ENCODE data around the gene PAEP. TPM values are rescaled to one million over a fixed set of nuclear protein-coding genes. Genes with fewer than 3 reads are reported as not detected.

The PAEP gene
- total and polyA plus RNA-seq, 4 donors = not detected

GRCh38 chr9:135591506-135592330 lies 30.2 kb downstream of the PAEP start:
- TF ChIP-seq FOXA2 (IDR thresholded peaks at IDR 0.05) (no peak), HNF4A (conservative IDR thresholded peaks at IDR 0.05) (no peak), ZBTB33 (IDR thresholded peaks at IDR 0.05) (no peak), RAD21 (IDR thresholded peaks at IDR 0.05) (no peak), EGR1 (IDR thresholded peaks at IDR 0.05; ENCODE audit: low read depth in 2 of 2) (no peak), JUND (IDR thresholded peaks at IDR 0.05) (no peak), GABPA (IDR thresholded peaks at IDR 0.05 in 1 of 2, conservative IDR thresholded peaks at IDR 0.05 in 1 of 2) (no peak)
- Histone ChIP-seq H3K27me3 (ENCODE audit: control insufficient read depth in 4 of 4, insufficient read depth in 4 of 4, low read length in 3 of 4) (peaks cover 0 to 3% (median 0%) of the 10 kb centered on the region in 4 donors), H3K4me1 (ENCODE audit: control insufficient read depth in 4 of 4, insufficient read depth in 4 of 4, low read length in 3 of 4) (no peaks in the 10 kb centered on the region), H3K9me3 (ENCODE audit: control insufficient read depth in 4 of 4, low read length in 3 of 4) (no peaks in the 10 kb centered on the region), H3K4me3 (ENCODE audit: low read depth in 1 of 3, low read length in 3 of 3) (no peak overlapping the region), H3K9ac (ENCODE audit: low read depth in 1 of 2, low read length in 2 of 2) (no peak overlapping the region), H3K27ac (ENCODE audit: low read depth in 1 of 2, low read length in 2 of 2) (no peak overlapping the region), H3K36me3 (ENCODE audit: control insufficient read depth in 4 of 4, insufficient read depth in 3 of 4, low read depth in 1 of 4, low read length in 3 of 4) (no peaks in the 10 kb centered on the region)
- no peak for DNase-seq (ENCODE audit: low spot score)
- 73% methylated on average over 22 of the region's 22 CpGs for WGBS

- Histone ChIP-seq H3K36me3 (ENCODE audit: control insufficient read depth in 4 of 4, insufficient read depth in 3 of 4, low read depth in 1 of 4, low read length in 3 of 4) (no peaks in the 10 kb centered on the region), H3K9ac (ENCODE audit: low read depth in 1 of 2, low read length in 2 of 2) (no peak overlapping the region), H3K4me3 (ENCODE audit: low read depth in 1 of 3, low read length in 3 of 3) (no peak overlapping the region), H3K9me3 (ENCODE audit: control insufficient read depth in 4 of 4, low read length in 3 of 4) (no peaks in the 10 kb centered on the region), H3K27me3 (ENCODE audit: control insufficient read depth in 4 of 4, insufficient read depth in 4 of 4, low read length in 3 of 4) (peaks cover 0 to 3% (median 0%) of the 10 kb centered on the region in 4 donors), H3K4me1 (ENCODE audit: control insufficient read depth in 4 of 4, insufficient read depth in 4 of 4, low read length in 3 of 4) (no peaks in the 10 kb centered on the region), H3K27ac (ENCODE audit: low read depth in 1 of 2, low read length in 2 of 2) (no peak overlapping the region)
- 67% methylated on average over 5 of the region's 5 CpGs for WGBS
- no peak for DNase-seq (ENCODE audit: low spot score)
- TF ChIP-seq YY1 (IDR thresholded peaks at IDR 0.05) = no peak
Observed at GRCh38 chr9:135592331-135592590, 30.7 kb downstream of the PAEP start.

- no peak overlapping the region for H3K9ac ChIP-seq (ENCODE audit: low read depth in 1 of 2, low read length in 2 of 2)
- H3K36me3 ChIP-seq (ENCODE audit: control insufficient read depth in 4 of 4, insufficient read depth in 3 of 4, low read depth in 1 of 4, low read length in 3 of 4) = no peaks in the 10 kb centered on the region
- TF ChIP-seq FOXA2 (IDR thresholded peaks at IDR 0.05) (no peak), CTCF (IDR thresholded peaks at IDR 0.05; ENCODE audit: low read depth, low read length, missing input control) (no peak), REST (IDR thresholded peaks at IDR 0.05) (no peak), GABPA (IDR thresholded peaks at IDR 0.05 in 1 of 2, conservative IDR thresholded peaks at IDR 0.05 in 1 of 2) (no peak), FOXA1 (IDR thresholded peaks at IDR 0.05) (no peak), NR2F2 (IDR thresholded peaks at IDR 0.05) (no peak), MAX (IDR thresholded peaks at IDR 0.05) (no peak), RXRA (IDR thresholded peaks at IDR 0.05) (no peak), RAD21 (IDR thresholded peaks at IDR 0.05) (no peak), ATF3 (IDR thresholded peaks at IDR 0.05) (no peak), TAF1 (conservative IDR thresholded peaks at IDR 0.05) (no peak), ZBTB33 (IDR thresholded peaks at IDR 0.05) (no peak), SP1 (IDR thresholded peaks at IDR 0.05) (no peak), JUND (IDR thresholded peaks at IDR 0.05) (no peak), YY1 (IDR thresholded peaks at IDR 0.05) (no peak), HNF4A (conservative IDR thresholded peaks at IDR 0.05) (no peak), HNF4G (IDR thresholded peaks at IDR 0.05) (no peak)
- H3K27me3 ChIP-seq (ENCODE audit: control insufficient read depth in 4 of 4, insufficient read depth in 4 of 4, low read length in 3 of 4) = peaks cover 0 to 3% (median 0%) of the 10 kb centered on the region in 4 donors
- H3K27ac ChIP-seq (ENCODE audit: low read depth in 1 of 2, low read length in 2 of 2) = no peak overlapping the region
- no peaks in the 10 kb centered on the region for H3K4me1 ChIP-seq (ENCODE audit: control insufficient read depth in 4 of 4, insufficient read depth in 4 of 4, low read length in 3 of 4)
- no peak overlapping the region for H3K4me3 ChIP-seq (ENCODE audit: low read depth in 1 of 3, low read length in 3 of 3)
- WGBS = 83% methylated on average over 13 of the region's 13 CpGs
- no peak for DNase-seq (ENCODE audit: low spot score)
- no peaks in the 10 kb centered on the region for H3K9me3 ChIP-seq (ENCODE audit: control insufficient read depth in 4 of 4, low read length in 3 of 4)
Observed at GRCh38 chr9:135592625-135593024, 31.1 kb downstream of the PAEP start.
